Activated CD8-positive, alpha-beta memory T cell treated with anti-CD3 and anti-CD28 coated beads, Interleukin-2, amount 50 U/mL, for 24 hours (primary cell): ENCODE results near the gene FRMD4B.
"Not testable (repeated sequence)": the region's sequence is repeated elsewhere in the genome, so short reads cannot be mapped to it uniquely, and the experiment has no call there.

Experiments used
- DNase-seq: peaks from one replicate; pipeline ENCODE4 v3.0.0-alpha.2; 2020; ENCODE audit errors: extremely low read depth

FRMD4B gene

DNA sequence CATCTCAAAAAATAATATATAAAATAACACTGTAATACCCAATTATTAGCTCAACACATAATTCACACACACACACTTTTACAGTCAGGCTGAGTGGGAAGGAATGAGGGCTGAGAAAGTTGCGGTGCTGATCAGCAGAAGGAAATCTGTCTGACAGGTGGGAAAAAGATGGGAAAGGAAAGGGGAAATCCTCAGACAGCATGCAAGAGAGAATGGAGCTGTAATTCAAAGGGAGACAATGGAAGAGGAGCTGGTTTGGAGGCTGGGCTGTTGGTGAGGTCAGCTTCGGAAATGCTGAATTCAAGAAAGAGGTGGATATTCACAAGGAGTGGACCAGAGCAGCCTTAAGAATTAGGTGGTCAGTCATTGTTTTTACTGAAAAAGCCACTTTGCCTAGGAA is 141.8 kb downstream of the FRMD4B start:
- no peak for DNase-seq

DNA sequence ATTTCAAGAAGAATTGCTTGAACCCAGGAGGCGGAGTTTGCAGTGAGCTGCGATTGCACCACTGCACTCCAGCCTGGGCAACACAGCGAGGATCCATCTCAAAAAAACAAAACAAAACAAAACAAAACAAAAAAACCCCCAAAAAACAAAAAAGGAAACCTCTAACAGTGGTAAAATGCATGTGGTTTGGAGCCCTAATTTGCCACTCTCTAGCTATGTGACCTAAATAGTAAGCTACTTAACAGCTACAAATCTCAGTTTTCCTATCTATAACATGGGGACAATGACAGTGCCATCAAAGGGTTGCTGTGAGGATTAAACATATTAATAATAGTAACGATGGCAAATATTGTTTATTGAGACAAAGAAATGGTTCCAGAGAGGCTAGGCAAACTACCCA is 144.1 kb downstream of the FRMD4B start:
- DNase-seq: no peak

DNA sequence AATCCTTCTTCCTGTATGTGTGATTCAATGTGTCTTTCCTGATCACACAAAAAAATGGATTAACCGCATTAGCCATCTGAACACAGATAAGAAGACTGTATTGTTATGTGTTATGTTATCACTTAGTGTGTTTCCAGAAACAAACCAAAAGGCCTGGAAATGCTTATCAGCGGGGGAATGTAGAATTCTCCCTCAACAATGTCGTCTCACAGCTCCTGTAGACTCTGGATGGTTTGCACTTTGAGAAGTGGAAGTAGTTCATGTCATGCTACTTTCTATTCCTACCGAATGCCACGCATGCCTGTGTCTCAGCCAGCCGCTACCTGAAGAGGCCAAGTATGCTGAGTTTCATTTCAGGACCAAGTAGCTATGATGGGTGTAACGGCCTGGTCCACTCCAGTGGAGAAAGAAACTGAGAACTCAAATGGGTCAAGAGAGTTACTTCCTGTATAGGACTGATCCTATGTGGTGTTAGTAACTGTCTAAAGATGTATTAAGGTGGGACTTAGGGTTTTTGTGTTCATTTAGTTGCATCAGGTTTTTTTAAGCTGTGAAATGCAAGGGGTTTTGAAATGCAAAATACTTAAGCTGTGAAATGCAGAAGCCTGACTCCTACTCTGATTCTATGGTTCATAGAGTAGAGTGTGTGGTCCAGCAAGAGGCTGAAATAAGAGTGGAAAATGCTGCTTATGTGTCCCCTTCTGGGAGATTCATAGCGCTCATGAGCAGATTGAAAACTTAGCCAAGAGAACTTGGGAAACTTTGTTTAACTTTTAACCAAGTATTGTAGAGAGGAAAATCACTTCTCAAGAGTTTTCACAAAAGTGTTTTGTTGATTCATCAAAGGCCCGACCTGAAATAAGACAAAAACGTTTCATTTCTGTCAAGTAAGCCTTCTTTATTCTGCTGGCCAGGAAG is 145.0 kb downstream of the FRMD4B start:
- DNase-seq: no peak

DNA sequence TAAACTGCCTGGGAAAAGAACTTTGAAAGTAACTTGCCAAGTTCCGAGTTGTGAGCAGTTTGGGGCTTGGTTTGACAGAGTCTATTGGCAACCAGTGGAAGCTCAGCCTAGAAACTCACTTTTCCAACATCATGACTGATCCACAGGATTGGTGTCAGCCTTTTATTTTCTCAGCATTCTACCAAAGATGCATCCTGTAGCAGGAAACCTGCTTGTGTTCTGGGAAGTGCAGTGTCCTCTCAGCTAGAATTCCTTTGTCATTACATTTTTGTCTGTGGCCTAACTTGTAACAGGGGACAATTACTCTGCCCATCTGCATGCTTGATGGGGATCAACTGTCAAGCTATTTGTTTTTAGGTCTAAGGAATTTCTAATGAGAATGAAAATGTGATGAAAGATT is 146.8 kb downstream of the FRMD4B start:
- DNase-seq: no peak

DNA sequence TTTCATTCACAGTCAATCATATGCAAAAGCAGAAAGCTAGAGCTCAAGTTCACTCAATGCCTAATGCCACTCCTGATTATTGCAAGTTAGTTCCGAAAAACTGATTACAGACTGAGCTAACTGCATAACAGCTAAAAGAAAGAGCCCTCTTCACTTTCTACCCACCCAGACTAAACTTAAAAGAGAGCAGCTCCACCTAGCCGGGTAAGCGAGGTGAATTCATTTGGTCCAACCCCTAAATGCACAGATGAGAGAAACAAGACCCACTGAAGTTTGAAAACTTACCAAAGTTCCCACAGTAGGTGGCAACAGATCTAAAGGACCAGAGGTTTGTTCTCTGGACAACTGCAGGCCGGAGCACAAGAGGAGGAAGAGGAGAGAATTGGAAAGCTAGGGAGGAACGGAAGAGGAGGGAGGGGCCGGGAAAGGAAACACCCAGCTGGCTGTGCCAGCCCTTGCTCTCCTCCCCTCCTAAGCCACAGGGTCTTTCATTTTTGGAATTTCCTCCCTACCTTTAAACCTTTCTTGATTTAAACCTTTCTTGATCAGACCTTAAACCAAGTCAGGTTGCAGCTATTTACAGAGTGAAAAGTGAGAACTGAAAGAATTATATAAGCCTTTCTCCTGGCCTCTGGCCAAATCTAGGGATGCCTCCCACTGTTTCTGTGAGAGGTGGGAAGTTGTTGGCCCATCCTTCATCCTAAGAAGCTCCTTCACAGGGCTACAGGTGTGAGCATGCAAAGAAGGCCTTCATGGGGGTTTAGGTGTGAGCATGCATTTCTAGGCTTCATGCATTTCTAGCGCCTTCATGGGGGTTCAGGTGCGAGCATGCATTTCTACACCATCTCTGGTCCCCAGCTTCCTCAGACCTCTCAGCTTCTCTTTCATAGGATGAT is 148.8 kb downstream of the FRMD4B start:
- DNase-seq: no peak

DNA sequence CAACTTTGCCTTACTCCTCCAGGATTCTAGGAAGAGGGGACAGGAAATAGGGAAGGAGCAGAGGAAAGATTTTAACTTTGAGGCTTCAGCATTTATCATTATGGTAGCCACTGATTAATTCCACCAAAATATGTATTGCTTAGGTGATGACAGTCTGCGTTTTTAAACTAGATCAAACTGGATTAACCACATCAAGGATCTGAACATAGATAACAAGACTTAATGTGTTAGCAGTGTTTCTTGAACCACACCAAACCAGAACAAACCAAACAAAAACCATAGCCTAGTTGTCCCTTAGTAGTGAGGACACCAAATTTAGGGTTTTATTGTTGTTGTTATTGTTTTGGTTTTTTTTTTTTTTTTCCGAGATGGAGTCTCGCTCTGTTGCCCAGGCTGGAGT is 150.0 kb downstream of the FRMD4B start:
- DNase-seq: no peak

DNA sequence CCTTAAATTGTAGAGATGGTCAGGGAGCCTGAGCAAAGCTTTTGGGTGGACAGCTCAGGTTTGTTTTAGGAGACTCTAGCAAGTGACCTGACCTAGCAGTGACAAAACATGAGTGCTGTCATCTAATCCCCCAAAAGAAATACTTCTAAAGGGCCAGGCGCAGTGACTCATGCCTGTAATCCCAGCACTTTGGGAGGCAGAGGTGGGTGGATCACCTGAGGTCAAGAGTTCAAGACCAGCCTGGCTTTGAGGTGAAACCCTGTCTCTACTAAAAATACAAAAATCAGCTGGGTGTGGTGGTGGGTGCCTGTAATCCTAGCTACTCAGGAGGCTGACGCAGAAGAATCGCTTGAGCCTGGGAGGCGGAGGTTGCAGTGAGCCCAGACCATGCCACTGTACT is 150.7 kb downstream of the FRMD4B start:
- DNase-seq: not testable (repeated sequence)

DNA sequence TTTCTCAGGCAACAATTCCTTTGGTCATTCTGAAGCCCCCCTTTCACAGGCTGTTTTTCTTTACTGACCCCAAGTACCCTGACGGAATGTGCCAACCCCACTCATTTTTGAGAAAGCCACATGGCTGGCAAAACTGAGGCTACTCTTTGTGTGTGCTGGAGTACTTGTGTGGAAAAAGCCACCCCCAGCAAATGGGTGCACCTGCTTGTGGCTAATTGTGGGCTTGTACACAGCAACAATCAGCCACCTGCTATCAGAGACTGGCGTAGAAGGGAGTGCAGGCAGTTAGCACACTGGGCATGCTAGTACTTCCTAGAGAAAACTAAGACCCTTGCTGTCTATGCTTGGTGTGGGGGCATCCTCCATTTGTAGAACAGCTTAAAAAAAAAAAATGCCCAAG is 153.4 kb downstream of the FRMD4B start:
- DNase-seq: no peak

DNA sequence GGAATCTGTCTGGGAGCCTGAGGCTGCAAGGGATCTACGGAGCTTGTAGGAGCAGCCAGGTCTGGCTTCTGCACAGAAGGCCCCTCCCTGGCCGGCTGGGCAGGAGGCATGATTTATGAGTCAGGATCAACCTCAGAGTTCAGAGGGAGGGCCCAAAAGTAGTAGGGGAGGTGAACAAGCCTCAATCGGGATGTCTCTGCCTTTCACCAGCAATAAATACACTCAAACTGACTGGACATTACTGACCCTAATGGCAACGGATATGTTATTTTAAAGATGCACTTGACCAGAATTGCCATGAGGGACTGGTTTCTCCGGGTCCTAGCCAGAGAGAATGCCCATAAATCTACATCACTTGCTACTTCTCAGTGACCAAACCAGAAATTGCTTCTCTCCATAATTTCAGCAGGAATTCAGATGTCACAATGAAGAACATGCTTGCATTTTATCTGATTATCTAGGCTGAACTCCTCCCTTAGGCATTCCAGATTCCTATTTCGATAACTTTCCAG is 153.9 kb downstream of the FRMD4B start:
- DNase-seq: no peak

DNA sequence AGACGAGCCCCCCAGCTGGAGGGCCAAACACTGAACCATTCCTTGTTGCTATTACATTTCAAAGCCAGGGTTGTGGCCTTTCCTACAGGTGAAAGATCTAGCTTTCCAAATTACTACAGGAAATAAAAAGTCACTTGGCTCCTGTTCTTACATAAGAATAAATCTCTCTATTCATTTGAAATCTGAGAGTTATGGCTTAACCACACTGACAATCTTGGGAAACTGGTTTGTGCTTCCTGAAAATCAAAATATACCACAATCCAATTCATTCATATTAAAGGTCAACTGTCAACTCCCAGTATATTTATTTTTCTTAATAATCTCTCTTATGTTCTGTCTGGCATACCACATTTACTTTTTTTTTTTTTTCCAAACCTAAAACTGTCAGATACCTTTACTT is 159.8 kb downstream of the FRMD4B start:
- no peak for DNase-seq

DNA sequence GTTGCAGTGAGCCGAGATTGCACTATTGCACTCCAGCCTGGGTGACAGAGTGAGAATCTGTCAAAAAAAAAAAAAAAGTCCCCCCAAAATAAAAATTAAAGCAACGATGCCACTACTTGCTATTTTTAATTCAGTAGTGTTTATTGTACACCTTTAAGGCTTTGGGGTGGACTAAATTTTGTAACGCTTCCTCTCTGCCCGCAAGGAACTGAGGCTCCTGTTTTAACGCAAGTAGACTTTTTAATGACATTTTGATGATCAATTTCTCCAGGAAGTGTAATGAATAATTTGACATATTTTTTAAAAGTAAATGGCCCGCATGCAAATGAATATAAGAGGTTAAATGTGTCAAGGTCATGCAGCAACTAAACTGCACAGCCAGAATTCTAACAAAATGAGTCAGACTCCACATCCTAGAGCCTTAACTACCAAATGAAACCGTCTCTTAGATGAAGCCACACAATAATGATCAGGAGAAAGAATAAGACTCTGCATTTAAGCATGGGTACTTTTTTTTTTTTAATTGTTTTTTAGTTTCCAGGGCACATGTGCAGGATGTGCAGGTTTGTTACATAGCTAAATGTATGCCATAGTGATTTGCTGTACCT is 166.7 kb downstream of the FRMD4B start:
- no peak for DNase-seq

DNA sequence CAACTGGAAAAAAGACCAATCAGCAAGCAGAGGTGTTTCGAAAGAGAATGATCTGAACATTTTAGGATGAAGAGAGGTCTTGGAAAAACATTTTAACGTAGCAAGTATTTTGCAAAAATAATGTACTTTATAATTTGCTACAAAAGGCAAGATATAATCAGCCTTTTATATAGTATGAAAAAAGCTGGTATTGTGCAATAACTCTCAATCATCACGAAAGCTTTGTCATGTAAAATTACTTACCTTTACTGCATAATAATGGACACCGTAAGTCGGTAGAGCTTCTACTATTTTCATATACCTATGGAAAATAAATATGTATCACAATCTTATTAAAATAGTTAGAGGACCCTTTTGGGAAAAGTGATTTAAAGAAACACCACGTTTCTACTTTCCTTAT is 167.8 kb downstream of the FRMD4B start:
- DNase-seq: no peak

DNA sequence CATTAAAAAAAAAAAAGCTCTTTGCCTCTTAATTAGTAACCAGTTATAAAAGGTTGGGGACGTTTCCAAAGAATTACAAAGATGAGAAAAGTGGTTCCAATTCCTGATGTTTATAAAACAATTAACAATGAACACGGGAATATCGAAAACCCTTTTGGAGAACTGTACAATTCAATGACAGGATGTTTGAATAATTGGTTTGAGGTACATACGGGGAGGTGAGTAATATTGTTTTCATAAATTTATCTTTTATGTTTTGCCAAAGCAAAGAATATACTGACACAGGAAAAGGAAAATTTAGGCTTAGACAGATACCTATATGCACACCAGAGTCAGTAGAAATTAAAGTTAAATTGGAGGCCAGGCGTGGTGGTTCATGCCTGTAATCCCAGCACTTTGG is 168.9 kb downstream of the FRMD4B start:
- DNase-seq: no peak

DNA sequence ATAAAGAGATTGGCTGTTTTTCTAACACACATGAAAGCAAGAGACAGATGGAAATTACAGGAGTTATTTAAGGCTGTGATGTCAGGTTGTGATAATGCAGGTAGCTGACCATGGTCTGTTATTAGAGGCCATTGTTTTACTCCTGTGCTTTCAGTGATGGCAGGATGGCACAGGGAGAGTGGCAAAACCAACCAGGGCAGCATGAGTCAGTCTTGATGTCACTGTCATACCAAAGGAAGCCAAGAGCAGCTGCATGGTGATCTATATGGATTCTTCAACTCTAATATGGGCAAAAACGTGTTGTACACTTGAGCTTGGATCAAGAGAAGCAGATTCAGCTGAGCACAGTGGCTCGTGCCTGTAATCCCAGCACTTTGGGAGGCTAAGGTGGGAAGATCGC is 171.6 kb downstream of the FRMD4B start:
- DNase-seq: no peak

DNA sequence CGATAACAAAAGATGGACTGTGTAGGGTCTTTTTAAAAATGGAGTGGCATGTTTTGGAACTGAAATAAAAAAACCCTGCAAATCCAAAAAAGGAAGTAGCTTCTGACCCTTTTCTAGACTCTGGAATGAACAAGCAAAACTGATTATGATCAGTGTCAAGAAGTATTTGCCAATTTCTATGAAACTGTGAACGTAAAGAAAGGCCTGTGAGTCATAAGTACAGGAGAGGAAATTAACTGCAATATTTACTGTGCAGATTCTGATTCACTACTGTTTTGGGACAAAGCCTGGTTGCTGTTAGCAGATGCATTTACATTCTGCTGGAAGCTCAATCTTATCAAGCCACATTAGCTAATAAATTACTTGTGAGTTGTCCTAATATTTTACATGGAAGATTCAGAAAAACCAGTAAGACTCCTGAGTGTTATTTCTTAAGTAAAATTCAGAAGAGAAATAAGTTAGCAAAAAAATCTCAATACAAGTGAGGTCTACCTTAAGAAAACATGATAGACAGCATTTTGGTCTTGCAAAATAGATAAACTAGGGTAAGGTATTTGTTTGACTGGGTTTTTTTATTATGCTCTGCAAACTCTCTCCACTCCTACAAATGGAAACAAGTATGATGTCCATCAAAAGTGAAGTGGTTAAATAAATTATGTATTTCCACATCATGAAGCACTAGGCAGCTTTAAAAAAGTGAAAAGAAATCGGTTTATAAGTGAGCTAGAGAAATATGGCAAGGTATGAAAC is 173.3 kb downstream of the FRMD4B start:
- DNase-seq: no peak

DNA sequence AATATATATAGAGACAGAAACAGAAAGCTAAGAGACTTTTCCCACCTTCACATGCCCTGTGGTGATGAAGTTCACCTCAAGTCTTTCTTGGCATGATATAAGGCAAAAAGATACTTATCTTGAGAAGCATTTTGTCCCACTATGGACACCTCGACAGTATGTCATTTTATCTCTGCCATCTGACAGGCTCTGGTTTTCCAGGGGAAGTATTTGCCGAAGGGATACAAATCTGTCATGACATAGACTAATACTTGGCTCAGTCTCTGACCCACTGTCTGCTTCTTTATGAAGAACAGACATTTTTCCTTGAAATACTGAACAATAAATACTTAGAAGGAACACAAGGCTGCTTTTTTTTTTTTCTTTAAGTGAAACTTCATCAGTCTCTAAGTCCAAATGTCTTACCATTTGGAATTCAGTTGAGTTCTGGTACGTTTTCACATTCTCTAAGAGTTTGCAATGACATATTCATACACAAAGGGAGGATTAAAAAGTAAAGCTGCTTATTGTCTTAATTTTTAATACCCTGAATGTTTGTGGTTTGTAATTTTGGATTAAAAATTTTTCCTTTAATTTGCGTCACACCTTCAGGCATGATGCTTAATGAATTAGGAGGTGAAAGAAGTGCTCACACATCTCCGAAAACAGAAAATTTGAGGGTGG is 175.7 kb downstream of the FRMD4B start:
- DNase-seq: no peak

DNA sequence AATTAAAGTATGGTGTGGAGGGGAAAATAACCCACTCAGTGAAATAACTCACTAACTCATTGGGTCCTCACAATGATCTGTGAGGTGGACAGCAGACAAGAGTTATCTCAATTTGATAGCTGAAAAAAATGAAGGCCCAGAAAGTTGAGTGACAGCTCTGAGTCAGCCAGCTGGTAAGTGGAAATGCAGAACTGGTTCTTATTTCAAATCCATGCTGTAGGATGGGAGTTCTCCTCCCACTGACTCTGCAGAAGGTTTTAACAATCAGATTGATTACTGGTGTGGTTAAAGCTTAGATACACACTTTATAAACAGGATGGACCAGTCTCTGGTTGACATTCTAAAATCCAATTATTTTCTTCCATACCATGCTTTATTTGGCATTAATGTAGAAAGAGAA is 176.5 kb downstream of the FRMD4B start:
- DNase-seq: no peak

DNA sequence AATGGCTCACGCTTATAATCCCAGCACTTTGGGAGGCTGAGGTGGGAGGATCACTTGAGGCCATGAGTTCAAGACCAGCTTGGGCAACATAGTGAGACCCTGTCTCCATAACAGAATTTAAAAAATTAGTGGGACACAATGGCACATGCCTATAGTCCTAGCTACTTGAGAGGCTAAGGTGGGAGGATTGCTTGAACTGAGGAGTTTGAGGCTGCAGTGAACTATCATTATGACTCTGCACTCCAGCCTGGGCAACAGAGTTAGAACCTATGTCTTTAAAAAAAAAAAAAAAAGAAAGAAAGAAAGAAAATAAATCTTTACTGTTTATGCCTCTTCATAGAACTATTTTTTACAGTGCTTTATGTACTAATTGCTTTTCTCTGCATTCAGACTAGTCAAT is 178.9 kb downstream of the FRMD4B start:
- DNase-seq: no peak

DNA sequence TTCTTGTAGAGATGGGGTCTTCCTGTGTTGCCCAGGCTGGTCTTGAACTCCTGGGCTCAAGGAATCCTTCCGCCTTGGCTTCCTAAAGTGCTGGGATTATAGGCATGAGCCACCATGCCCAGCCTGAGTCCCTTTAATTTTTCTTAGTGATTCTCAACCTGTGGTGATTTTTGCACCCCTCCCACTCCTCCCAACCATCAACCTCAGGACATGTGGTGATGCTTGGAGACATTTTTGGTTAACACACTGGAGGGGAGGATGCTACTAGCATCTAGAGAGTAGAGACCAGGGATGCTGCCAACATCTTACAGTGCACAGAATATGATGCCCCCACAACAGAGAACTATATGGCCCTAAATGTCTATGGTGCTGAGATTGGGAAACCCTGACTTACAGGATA is 180.5 kb downstream of the FRMD4B start:
- DNase-seq: no peak

DNA sequence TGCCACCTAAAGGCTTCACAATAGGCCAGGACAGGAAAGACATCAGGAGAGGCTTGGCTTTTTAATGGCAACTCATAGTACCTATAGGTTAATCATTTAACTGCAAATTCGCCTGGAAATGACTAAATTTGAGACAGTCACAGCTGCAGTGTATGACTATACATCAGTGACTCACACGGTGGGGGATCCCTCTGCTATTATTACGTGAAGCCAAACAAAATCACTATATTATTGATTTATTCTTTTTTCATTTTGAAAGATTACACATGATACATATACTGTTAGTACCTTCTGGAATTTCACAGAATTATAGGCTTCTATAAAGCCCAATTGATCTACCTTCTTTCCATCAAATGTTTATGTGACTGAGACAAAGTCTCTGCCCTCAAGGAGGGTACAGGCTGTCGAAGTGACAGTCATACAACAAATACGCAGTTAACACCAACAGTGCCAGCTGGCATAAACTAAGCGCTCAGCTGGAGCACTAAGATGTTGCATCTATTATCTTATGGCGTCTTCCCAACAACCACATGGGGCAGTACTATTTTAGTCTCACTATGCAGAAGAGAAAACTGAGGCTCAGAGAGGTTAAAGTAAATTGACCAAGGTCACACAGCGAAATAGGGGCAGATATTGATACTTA is 181.5 kb downstream of the FRMD4B start:
- no peak for DNase-seq
